SK-N-SH treated with all-trans-retinoic acid at 6 μM for 48 hours (cell line): ENCODE data around the gene IRF5.

Experiments
- ARNTL ChIP-seq: fragments of 450-650 bp; formaldehyde crosslinking; IDR thresholded peaks from 2 replicates; pipeline ENCODE4 v1.5.0; 2020; ENCODE audit warnings: low read depth, mild to moderate bottlenecking, moderate library complexity, borderline replicate concordance
- ESRRG ChIP-seq: fragments of 250-450 bp; sonication (Bioruptor Pico); IDR thresholded peaks from 2 replicates; pipeline ENCODE4 v1.6.1; 2021; ENCODE audit warnings: mild to moderate bottlenecking
- OSR1 ChIP-seq: fragments of 250-450 bp; sonication (Bioruptor Pico); IDR thresholded peaks from 2 replicates; pipeline ENCODE4 v1.8.0; 2022; ENCODE audit warnings: moderate library complexity, mild to moderate bottlenecking, inconsistent platforms
- SNAI2 ChIP-seq: fragments of 250-450 bp; sonication (Bioruptor Pico); IDR thresholded peaks from 2 replicates; pipeline ENCODE4 v1.5.0; 2020; ENCODE audit warnings: mild to moderate bottlenecking, moderate library complexity
- TOX ChIP-seq: fragments of 250-450 bp; sonication (Bioruptor Pico); IDR thresholded peaks from 2 replicates; pipeline ENCODE4 v1.8.0; 2021; ENCODE audit warnings: mild to moderate bottlenecking, moderate library complexity, borderline replicate concordance
- ZFP3 ChIP-seq: fragments of 250-450 bp; sonication (Bioruptor Pico); IDR thresholded peaks from 2 replicates; pipeline ENCODE4 v1.5.0; 2020; ENCODE audit warnings: mild to moderate bottlenecking, moderate library complexity
- TF ChIP-seq, protein P1 (sequence below): fragments of 250-450 bp; sonication (Bioruptor Pico); IDR thresholded peaks from 2 replicates; pipeline ENCODE4 v1.8.0; 2021; ENCODE audit warnings: low read depth, mild to moderate bottlenecking, moderate library complexity, borderline replicate concordance
- TF ChIP-seq, protein P2 (sequence below): fragments of 250-450 bp; sonication (Bioruptor Pico); IDR thresholded peaks from 2 replicates; pipeline ENCODE4 v1.5.1; 2020; ENCODE audit warnings: low read depth, mild to moderate bottlenecking, moderate library complexity

- no peak for TF ChIP-seq ESRRG (CRISPR knock-in tag)
- TF ChIP-seq, protein P1, sequence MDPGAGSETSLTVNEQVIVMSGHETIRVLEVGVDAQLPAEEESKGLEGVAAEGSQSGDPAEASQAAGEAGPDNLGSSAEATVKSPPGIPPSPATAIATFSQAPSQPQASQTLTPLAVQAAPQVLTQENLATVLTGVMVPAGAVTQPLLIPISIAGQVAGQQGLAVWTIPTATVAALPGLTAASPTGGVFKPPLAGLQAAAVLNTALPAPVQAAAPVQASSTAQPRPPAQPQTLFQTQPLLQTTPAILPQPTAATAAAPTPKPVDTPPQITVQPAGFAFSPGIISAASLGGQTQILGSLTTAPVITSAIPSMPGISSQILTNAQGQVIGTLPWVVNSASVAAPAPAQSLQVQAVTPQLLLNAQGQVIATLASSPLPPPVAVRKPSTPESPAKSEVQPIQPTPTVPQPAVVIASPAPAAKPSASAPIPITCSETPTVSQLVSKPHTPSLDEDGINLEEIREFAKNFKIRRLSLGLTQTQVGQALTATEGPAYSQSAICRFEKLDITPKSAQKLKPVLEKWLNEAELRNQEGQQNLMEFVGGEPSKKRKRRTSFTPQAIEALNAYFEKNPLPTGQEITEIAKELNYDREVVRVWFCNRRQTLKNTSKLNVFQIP = no peak
- no peak for TF ChIP-seq TOX (CRISPR knock-in tag)
- TF ChIP-seq, protein P2, sequence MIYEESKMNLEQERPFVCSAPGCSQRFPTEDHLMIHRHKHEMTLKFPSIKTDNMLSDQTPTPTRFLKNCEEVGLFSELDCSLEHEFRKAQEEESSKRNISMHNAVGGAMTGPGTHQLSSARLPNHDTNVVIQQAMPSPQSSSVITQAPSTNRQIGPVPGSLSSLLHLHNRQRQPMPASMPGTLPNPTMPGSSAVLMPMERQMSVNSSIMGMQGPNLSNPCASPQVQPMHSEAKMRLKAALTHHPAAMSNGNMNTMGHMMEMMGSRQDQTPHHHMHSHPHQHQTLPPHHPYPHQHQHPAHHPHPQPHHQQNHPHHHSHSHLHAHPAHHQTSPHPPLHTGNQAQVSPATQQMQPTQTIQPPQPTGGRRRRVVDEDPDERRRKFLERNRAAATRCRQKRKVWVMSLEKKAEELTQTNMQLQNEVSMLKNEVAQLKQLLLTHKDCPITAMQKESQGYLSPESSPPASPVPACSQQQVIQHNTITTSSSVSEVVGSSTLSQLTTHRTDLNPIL (CRISPR knock-in tag) = no peak
- no peak for TF ChIP-seq ZFP3 (CRISPR knock-in tag)
- TF ChIP-seq OSR1 = no peak
- no peak for TF ChIP-seq ARNTL (CRISPR knock-in tag)
- TF ChIP-seq SNAI2 = no peak
Observed at GRCh38 chr7:128924707-128925588, 12.8 kb upstream of the IRF5 start.
